ENCODE results near the gene TNNT2.

The TNNT2 gene

DNA sequence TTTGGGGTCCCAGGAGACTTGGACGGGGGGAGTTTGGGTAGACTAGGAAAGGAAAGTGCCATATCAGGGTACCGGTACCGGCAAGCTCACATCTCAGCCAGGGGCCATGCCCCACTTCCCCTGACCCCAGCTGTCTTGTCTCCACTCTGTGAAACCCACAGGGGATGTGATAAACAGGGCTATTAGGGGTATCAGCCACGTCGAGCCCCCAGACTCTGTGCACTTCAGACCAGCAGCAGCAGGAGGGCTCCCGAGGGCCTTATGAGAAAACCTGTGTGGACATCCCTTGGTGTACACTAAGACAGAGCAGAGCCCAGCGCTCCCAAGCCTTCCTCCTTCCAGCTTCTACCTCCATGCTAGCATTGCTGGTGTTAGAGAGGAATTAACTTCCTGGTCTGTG is 46.3 kb downstream of the TNNT2 start:
- DNase-seq = no peak

GRCh38 chr1:201330541-201330940 is 46.9 kb downstream of the TNNT2 start:
- no peak for DNase-seq

- DNase-seq = no peak
Observed at GRCh38 chr1:201329801-201330200, 47.7 kb downstream of the TNNT2 start.

GRCh38 chr1:201329286-201329685 is 48.2 kb downstream of the TNNT2 start:
- DNase-seq = no peak

- no peak for DNase-seq
Observed at GRCh38 chr1:201328576-201328975, 48.9 kb downstream of the TNNT2 start.

GRCh38 chr1:201327687-201328240 is 49.7 kb downstream of the TNNT2 start:
- no peak for DNase-seq

DNA sequence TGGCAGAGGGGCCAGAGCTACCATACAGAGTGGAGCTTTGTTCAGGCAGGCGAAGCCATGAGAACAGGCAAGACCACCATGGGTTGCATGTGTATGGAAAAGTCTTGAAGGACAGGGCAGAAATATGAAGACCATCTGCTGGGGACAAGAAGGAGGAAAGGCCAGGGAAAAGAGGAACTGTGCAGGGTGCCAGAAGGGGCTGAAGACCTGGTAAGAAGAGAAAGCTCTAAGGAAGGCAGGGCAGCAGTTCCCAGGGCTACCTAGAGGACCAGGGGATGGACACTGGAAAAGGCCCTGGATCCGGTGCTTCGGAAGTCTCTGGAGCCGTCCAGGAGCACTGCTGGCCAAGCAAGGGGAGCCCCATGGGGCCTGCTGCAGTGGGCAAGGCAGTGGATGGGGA is 50.8 kb downstream of the TNNT2 start:
- DNase-seq = no peak

DNA sequence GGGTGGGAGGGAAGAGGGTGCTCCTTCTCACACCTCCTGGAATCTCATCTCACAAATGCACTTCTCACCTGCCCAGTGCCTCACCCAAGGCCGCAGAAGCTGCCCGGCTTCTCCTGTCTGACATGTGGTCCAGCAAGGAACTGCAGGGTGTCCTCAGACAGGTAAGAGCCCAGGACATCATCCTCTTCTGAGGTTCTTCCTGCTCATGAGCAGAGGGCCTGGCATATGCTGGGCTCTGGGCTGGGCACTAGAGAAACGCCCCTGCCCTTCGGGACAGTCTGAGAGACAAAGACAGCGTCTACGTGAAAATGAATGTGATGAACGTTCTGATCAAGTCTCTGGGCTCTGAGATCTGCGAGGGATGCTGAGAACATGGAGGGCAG is 51.8 kb downstream of the TNNT2 start:
- DNase-seq = no peak

DNA sequence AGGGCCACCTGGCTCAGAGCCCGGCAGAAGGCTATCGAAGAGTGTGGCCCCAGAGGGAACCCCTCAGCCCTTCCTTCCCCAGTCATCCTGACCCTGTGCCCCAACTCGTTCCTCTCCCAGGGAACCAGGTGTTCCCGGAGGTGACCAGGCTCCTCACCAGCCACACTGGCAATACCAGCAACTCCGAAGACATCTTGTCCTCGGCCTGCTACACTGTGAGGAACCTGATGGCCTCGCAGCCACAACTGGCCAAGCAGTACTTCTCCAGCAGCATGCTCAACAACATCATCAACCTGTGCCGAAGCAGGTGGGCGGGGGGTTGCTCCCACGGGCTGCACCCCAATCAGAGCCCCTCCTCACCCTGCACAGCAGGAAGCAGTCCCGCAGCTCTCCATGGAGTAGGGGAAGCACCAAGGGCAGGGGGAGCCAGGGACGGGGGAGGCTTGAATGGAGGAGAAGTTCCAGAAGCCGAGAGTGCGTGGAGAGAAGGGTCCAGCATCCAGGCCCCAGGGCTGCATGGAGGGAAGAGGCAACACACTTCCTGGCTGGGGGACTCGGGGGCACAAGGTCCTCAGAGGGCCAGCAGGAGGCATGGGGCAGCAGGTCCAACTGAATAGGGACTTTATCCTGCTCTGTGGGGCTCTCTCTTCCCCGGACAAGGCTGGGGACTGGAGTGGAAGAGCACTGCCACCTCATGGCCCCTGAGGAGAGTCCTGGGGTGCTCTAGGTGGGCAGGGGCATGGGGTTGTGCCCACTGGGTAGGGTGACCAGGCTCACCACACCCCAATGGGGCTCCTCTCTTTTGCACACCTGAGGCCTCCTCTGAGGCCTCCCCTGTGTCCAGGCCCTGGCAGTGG is 52.4 kb downstream of the TNNT2 start:
- DNase-seq = no peak

DNA sequence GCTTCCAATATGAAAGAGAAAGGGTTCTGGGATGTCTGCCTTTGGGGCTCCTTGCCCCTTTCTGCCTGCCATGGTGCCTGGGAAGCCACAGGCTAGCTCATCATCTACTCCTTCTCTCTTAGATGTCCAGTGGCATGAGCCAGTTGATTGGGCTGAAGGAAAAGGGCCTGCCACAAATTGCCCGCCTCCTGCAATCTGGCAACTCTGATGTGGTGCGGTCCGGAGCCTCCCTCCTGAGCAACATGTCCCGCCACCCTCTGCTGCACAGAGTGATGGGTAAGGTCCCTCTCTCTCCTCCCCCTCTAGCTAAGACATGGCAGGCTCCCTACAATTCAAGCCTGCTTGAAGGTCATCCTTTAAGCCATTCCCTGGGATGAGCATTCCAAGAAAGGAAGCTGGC is 53.2 kb downstream of the TNNT2 start:
- DNase-seq = no peak

- no peak for DNase-seq
Observed at GRCh38 chr1:201322653-201323510, 54.6 kb downstream of the TNNT2 start.

GRCh38 chr1:201321826-201322390 is 55.6 kb downstream of the TNNT2 start:
- no peak for DNase-seq

DNA sequence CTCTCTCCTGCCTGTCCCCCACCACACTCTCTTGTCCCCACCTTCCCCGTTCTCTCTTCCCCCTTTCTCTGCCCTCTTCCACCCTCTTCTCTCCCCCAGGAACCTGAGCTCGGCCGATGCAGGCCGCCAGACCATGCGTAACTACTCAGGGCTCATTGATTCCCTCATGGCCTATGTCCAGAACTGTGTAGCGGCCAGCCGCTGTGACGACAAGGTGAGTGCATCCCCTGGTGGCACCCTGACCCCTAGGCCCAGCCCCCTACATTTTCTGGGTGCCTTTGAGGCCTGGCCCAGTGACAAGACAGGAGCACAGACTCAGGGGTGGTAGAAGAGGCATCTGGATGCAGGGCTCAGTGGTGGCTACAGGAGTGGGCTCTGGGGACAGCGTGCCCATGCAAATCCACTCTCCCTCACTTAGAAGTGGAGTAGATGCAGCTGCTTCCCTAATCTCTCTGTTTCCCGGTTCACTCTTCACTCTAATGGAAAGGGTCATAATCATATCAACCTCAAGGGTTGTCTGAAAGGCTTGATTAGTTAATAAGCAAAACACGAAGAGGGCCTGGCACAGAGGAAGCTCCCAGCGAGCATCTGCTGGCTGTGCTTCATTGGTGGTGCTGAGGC is 57.2 kb downstream of the TNNT2 start:
- DNase-seq = no peak

DNA sequence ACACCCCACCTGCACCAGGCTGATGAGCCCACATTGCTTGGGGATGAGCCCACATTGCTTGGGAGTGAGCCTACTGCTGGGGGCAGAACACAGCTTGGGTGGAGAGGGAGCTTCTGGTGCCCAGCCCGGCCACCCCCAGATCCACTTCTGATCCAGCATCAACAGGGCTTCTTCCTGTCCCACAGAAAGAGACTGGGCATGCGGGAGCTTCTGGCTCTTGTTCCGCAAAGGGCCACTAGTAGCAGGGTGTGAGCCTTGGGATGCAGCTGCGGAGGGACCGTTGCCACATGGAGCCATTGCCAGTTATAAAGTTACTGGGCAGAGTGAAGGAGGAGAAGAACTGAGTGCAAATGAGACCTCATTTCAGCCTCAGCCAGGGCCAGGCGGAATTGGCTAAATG is 57.8 kb downstream of the TNNT2 start:
- DNase-seq = no peak

- DNase-seq = no peak
Observed at GRCh38 chr1:201318504-201319340, 58.8 kb downstream of the TNNT2 start.

- DNase-seq = no peak
Observed at GRCh38 chr1:201317551-201317950, 59.9 kb downstream of the TNNT2 start.

DNA sequence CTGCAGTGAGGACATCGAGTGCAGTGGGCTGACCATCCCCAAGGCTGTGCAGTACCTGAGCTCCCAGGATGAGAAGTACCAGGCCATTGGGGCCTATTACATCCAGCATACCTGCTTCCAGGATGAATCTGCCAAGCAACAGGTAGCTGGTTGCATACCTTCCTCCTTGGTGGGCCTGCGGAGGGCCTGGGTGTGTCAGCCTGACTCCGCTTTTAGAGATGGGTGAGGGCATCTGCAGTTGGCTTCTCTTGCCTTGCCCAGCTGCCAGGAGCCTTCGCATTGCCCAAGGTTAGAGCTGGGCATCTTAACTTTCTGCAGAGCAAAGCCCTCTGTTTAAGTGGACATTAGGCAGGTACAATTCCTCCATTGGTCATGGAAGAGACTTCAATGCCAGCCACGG is 60.9 kb downstream of the TNNT2 start:
- no peak for DNase-seq

GRCh38 chr1:201313086-201313485 is 64.4 kb downstream of the TNNT2 start:
- DNase-seq = no peak

- DNase-seq = no peak
Observed at GRCh38 chr1:201312298-201312697, 65.2 kb downstream of the TNNT2 start.

DNA sequence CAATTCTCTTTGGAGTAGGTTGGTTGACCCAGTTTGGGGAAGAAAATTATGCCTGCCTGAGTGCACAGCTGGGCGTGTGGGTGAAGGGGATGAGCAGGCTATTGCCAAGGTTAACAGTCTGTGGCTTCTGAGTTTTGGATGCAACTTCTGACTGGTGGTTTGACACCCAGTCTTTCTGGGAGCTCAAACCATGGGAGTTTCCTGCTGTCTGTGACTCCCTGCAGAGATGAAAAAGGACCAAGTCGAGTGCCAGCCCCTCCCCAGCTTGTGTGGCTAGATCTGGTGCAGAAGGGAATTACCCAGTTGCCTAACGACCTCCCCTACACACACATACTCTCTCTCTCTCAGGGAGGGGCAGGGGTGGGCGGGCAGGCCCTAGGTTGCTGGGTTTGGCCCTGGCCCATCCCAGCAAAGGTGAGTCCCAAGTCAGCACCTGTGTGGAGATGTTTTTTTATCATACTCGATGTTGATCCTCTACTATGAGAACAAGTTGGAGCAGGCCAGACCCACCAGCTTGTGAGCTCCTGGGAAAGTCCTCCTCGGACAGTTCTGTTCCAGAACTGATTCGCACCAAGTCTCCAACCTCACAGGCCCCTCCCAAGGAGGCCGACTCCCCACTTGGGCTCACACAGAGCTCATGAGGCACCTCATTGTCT is 66.0 kb downstream of the TNNT2 start:
- peak; percentile 15 for DNase-seq

- DNase-seq = no peak
Observed at GRCh38 chr1:201310986-201311355, 66.5 kb downstream of the TNNT2 start.
